Prostate gland (tissue), 2 donors: ENCODE results near the gene NRROS.

Source experiments
- CTCF ChIP-seq, 4 experiments: fragments of 200-600 bp in 2 of 4; fragments of 450-650 bp in 2 of 4; sonication (generic) in 2 of 4; IDR thresholded peaks; 1 replicate in 3 of 4; 2 replicates in 1 of 4; pipeline ENCODE4 v1.5.1; 2016 to 2019; ENCODE audit warnings: antibody characterized with exemption in 4 of 4, mild to moderate bottlenecking in 2 of 4, moderate library complexity in 2 of 4
- POLR2AphosphoS5 ChIP-seq: sonication (generic); formaldehyde crosslinking; IDR thresholded peaks from one replicate; pipeline ENCODE4 v1.6.1; 2017; ENCODE audit warnings: antibody characterized with exemption

- TF ChIP-seq POLR2AphosphoS5 (no peak), CTCF (IDR thresholded peaks at IDR 0.05) (no peak)
These were observed 39.8 kb upstream of the NRROS start for GRCh38 chr3:196599734-196600128.
